SKM-1 (cell line): ENCODE data around the gene NNT.

Experiments
- DNase-seq: peaks from one replicate; lab custom pipeline; 2025; ENCODE audit not compliant: unreplicated experiment; lab: John Stamatoyannopoulos, UW

Gene NNT

GRCh38 chr5:43622074-43622473, 19.1 kb downstream of the NNT start:
- DNase-seq: no peak

GRCh38 chr5:43623048-43623680, 20.2 kb downstream of the NNT start:
- DNase-seq: no peak

GRCh38 chr5:43627028-43627427, 24.0 kb downstream of the NNT start:
- DNase-seq: peak; percentile 12

- DNase-seq: peak; percentile 58
Observed at GRCh38 chr5:43631182-43631910, 28.4 kb downstream of the NNT start.

GRCh38 chr5:43634621-43635020, 31.6 kb downstream of the NNT start:
- DNase-seq: peak; percentile 19

- no peak for DNase-seq
Observed at GRCh38 chr5:43635374-43635773, 32.4 kb downstream of the NNT start.

GRCh38 chr5:43636076-43636475, 33.1 kb downstream of the NNT start:
- no peak for DNase-seq

GRCh38 chr5:43637416-43637815, 34.4 kb downstream of the NNT start:
- DNase-seq: no peak

- DNase-seq: no peak
Observed at GRCh38 chr5:43638107-43638506, 35.1 kb downstream of the NNT start.

- no peak for DNase-seq
Observed at GRCh38 chr5:43638546-43638945, 35.6 kb downstream of the NNT start.

- no peak for DNase-seq
Observed at GRCh38 chr5:43639566-43639965, 36.6 kb downstream of the NNT start.

- DNase-seq: no peak
Observed at GRCh38 chr5:43642428-43642827, 39.4 kb downstream of the NNT start.

- no peak for DNase-seq
Observed at GRCh38 chr5:43643327-43643726, 40.3 kb downstream of the NNT start.

GRCh38 chr5:43643750-43644149, 40.8 kb downstream of the NNT start:
- no peak for DNase-seq

- no peak for DNase-seq
Observed at GRCh38 chr5:43646992-43647391, 44.0 kb downstream of the NNT start.

- no peak for DNase-seq
Observed at GRCh38 chr5:43647789-43648188, 44.8 kb downstream of the NNT start.

- DNase-seq: no peak
Observed at GRCh38 chr5:43648499-43649124, 45.6 kb downstream of the NNT start.

- no peak for DNase-seq
Observed at GRCh38 chr5:43649256-43649655, 46.3 kb downstream of the NNT start.

- DNase-seq: no peak
Observed at GRCh38 chr5:43652537-43653302, 49.7 kb downstream of the NNT start.

GRCh38 chr5:43658509-43658908, 55.5 kb downstream of the NNT start:
- DNase-seq: no peak

- no peak for DNase-seq
Observed at GRCh38 chr5:43659075-43659474, 56.1 kb downstream of the NNT start.

GRCh38 chr5:43661102-43661501, 58.1 kb downstream of the NNT start:
- no peak for DNase-seq
